Heart left ventricle (tissue), 16 donors: ENCODE data around the gene FXR2. TPM values are rescaled to one million over a fixed set of nuclear protein-coding genes. Genes with fewer than 3 reads are reported as not detected.

Experiments
- ATAC-seq, 4 donors: fragments of 200-7000 bp; cut with Tn5 transposase; one replicate each; pipeline ENCODE4 v1.9.1; 2020 to 2022; ENCODE audit warnings: moderate library complexity in 4 of 4, mild to moderate bottlenecking in 3 of 4, moderate number of reproducible peaks in 1 of 4
- DNase-seq, 5 donors: peaks; one replicate each; pipeline ENCODE4 v3.0.0-alpha.2; 2020
- H3K27ac ChIP-seq, 12 donors: fragments of 200-600 bp; sonication (generic) in 4 of 12; one replicate each; pipeline versions ENCODE4 v1.5.0 to v1.8.0; 2016 to 2022; ENCODE audit warnings: mild to moderate bottlenecking in 2 of 12
- H3K27me3 ChIP-seq, 9 donors: fragments of 200-600 bp; sonication (generic) in 2 of 9; one replicate each; pipeline versions ENCODE4 v1.5.1 to v1.8.0; 2016 to 2022; ENCODE audit warnings: mild to moderate bottlenecking in 3 of 9
- H3K36me3 ChIP-seq, 9 donors: fragments of 200-600 bp; sonication (generic) in 2 of 9; one replicate each; pipeline versions ENCODE4 v1.5.0 to v1.8.0; 2018 to 2022; ENCODE audit warnings: mild to moderate bottlenecking in 2 of 9
- H3K4me1 ChIP-seq, 12 donors: fragments of 200-600 bp; sonication (generic) in 4 of 12; one replicate each; pipeline versions ENCODE4 v1.5.0 to v1.8.0; 2016 to 2022; ENCODE audit warnings: mild to moderate bottlenecking in 3 of 12
- H3K4me3 ChIP-seq, 12 donors: fragments of 200-600 bp; sonication (generic) in 4 of 12; one replicate each; pipeline versions ENCODE4 v1.5.0 to v1.8.0; 2017 to 2022; ENCODE audit warnings: mild to moderate bottlenecking in 9 of 12, moderate library complexity in 4 of 12
- H3K9me3 ChIP-seq, 12 donors: fragments of 200-600 bp; sonication (generic) in 4 of 12; one replicate each; pipeline versions ENCODE4 v1.5.0 to v1.8.0; 2016 to 2022; ENCODE audit warnings: mild to moderate bottlenecking in 1 of 12
- POLR2A ChIP-seq, 2 donors: fragments of 450-650 bp; IDR thresholded peaks; one replicate each; pipeline ENCODE4 v1.6.1; 2017; ENCODE audit warnings: antibody characterized with exemption in 2 of 2, mild to moderate bottlenecking in 2 of 2, moderate library complexity in 2 of 2
- WGBS, 4 donors: extraction: QIAGEN DNeasy Blood & Tissue Kit in 2 of 4; methylation state at CpG; one replicate each; pipeline versions ENCODE4 v1.1.5 to v1.1.7; 2013 to 2018; 5-methylcytosine and 5-hydroxymethylcytosine counted together
- intact Hi-C, 10 donors: fragments of 100-400 bp; cut with DNase I; formaldehyde crosslinking; loops; one replicate each; pipeline versions ENCODE4 v1.11.1 to v1.14.2; 2022
- polyA plus RNA-seq, 2 donors: library from polyadenylated mRNA; stranded (reverse); fragments of 200-250 nt; gene quantifications; one replicate each; pipeline ENCODE4 v1.2.3, GENCODE V29; 2013
- total RNA-seq, 9 donors: library from RNA; depleted of rRNA in 2 of 9; stranded (reverse); fragments of >200 nt in 2 of 9; fragmentation: NEBNext Ultra II Directional in 3 of 9; extraction: Animal tissue kit (Norgen Biotek cat#: 25700) in 3 of 9; gene quantifications; one replicate each; pipeline versions ENCODE4 v1.1.0 to v1.2.4, GENCODE V29; 2016 to 2023
- TF ChIP-seq, protein P1 (sequence below), 12 donors: fragments of 200-600 bp; sonication (generic) in 4 of 12; IDR thresholded peaks; one replicate each; pipeline versions ENCODE4 v1.5.0 to v1.8.0; 2018 to 2022; ENCODE audit warnings: antibody characterized with exemption in 12 of 12, mild to moderate bottlenecking in 5 of 12
- donor health status: ischemic (EF 13 %, LVEDD 7.1; RV severe dilation, severe dysfunction).
- donor health status: healthy with polysubstance abuse.
- donor health status: DM: no; HTN: yes; CAD: no.
- donor health status: DM: no; HTN: no; CAD: no.
- donor health status: ischemic (EF 25% LVEDD 6.9; RV normal size, moderate dysfunction).
- donor health status: ischemic (EF 25% LVEDD 5.7; RV mildly dilated, moderate dysfunction).
- donor health status: healthy.
- donor health status: DM: yes; HTN: yes; CAD: no.
- donor health status: ischemic (EF 35%, LVEDD 5.7; RV mildly dilated, moderate dysfunction).
- donor health status: nonischemic (EF 11% LVEDD 7.7; RV severe dilation, severe dysfunction).
- donor health status: DM: yes; HTN: yes; CAD: no.
- donor health status: PGD.
- donor health status: ischemic (EF 29% LVEDD 5.4; RV normal size, mild dysfunction).
- donor health status: nonischemic (EF 23%, LVEDD 6.1; RV moderate dilation, normal function).

The FXR2 gene
- total and polyA plus RNA-seq, 11 donors, result 68.0 to 123 (median 98.6) TPM

DNA sequence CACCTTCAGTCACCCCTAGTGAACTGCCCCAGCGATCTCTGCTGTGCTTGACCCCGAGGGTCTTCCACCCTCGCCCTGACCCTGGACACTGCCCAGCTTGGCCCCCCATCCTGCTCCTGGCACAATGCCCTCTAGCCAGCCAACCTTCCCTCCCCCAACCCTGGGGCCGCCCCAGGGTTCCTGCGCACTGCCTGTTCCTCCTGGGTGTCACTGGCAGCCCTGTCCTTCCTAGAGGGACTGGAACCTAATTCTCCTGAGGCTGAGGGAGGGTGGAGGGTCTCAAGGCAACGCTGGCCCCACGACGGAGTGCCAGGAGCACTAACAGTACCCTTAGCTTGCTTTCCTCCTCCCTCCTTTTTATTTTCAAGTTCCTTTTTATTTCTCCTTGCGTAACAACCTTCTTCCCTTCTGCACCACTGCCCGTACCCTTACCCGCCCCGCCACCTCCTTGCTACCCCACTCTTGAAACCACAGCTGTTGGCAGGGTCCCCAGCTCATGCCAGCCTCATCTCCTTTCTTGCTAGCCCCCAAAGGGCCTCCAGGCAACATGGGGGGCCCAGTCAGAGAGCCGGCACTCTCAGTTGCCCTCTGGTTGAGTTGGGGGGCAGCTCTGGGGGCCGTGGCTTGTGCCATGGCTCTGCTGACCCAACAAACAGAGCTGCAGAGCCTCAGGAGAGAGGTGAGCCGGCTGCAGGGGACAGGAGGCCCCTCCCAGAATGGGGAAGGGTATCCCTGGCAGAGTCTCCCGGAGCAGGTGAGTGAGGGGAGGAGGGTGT, 56.0 kb downstream of the FXR2 start, which contains the start of gene TNFSF13:
TSS of gene TNFSF13 (plus strand) at position 207 of the 776 bp plus-strand sequence. CDS start at position 497, 290 bp downstream.
- Histone ChIP-seq H3K4me1 (peaks cover 11 to 66% (median 55%) of the 10 kb centered on the region in 12 donors), H3K9me3 (no peaks in the 10 kb centered on the region), H3K27me3 (no peaks in the 10 kb centered on the region), H3K27ac (peak within 1 kb of the TSS; percentile 86 to 98 (median 94)), H3K4me3 (peak within 1 kb of the TSS in 10 of 12 donors; percentile 25 to 98 (median 90)), H3K36me3 (peaks cover 0 to 12% (median 8%) of the 10 kb centered on the region in 9 donors)
- ATAC-seq (peak; percentile 4 to 36 (median 10)), DNase-seq (peak in 2 of 5 donors; percentile 45 to 79)
- TF ChIP-seq POLR2A (IDR thresholded peaks at IDR 0.05), result no peak
- TF ChIP-seq, protein P1, sequence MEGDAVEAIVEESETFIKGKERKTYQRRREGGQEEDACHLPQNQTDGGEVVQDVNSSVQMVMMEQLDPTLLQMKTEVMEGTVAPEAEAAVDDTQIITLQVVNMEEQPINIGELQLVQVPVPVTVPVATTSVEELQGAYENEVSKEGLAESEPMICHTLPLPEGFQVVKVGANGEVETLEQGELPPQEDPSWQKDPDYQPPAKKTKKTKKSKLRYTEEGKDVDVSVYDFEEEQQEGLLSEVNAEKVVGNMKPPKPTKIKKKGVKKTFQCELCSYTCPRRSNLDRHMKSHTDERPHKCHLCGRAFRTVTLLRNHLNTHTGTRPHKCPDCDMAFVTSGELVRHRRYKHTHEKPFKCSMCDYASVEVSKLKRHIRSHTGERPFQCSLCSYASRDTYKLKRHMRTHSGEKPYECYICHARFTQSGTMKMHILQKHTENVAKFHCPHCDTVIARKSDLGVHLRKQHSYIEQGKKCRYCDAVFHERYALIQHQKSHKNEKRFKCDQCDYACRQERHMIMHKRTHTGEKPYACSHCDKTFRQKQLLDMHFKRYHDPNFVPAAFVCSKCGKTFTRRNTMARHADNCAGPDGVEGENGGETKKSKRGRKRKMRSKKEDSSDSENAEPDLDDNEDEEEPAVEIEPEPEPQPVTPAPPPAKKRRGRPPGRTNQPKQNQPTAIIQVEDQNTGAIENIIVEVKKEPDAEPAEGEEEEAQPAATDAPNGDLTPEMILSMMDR (IDR thresholded peaks at IDR 0.05), result no peak
- intact Hi-C loops, result loop anchor here in 6 of 10 donors (2.0 to 10.0 kb wide), 8 partner anchors 41 to 206 kb away; partner anchors contain the start of genes KCTD11 (in 2 of the 6), TMEM95 (in 2 of the 6) and POLR2A (in 1 of the 6)
- 50 to 57% (median 56%) methylated on average over 16 of the region's 16 CpGs for WGBS, 4 donors

- WGBS, 4 donors, result 11 to 26% (median 15%) methylated on average over 15 to 21 of the region's 21 CpGs
- ATAC-seq, result peak; percentile 55 to 79 (median 68)
- peak overlapping the region in 10 of 12 donors; percentile 25 to 98 (median 84) for H3K4me3 ChIP-seq
- peak in 1 of 2 donors; percentile 47 for TF ChIP-seq POLR2A (IDR thresholded peaks at IDR 0.05)
- TF ChIP-seq, protein P1 (IDR thresholded peaks at IDR 0.05), result peak in 2 of 12 donors; percentile 5 to 11
- H3K9me3 ChIP-seq, result no peaks in the 10 kb centered on the region
- H3K27me3 ChIP-seq, result no peaks in the 10 kb centered on the region
- peak; percentile 88 to 92 (median 90) for DNase-seq
- peak overlapping the region; percentile 86 to 98 (median 94) for H3K27ac ChIP-seq
- H3K36me3 ChIP-seq, result peaks cover 0 to 10% (median 0%) of the 10 kb centered on the region in 9 donors
- intact Hi-C loops, result loop anchor here in 6 of 10 donors (2.0 to 10.0 kb wide), 8 partner anchors 41 to 206 kb away; partner anchors contain the start of genes KCTD11 (in 2 of the 6), TMEM95 (in 2 of the 6) and POLR2A (in 1 of the 6)
- peaks cover 11 to 66% (median 48%) of the 10 kb centered on the region in 12 donors for H3K4me1 ChIP-seq
Measured at GRCh38 chr17:7557775-7558543, 56.7 kb downstream of the FXR2 start.

DNA sequence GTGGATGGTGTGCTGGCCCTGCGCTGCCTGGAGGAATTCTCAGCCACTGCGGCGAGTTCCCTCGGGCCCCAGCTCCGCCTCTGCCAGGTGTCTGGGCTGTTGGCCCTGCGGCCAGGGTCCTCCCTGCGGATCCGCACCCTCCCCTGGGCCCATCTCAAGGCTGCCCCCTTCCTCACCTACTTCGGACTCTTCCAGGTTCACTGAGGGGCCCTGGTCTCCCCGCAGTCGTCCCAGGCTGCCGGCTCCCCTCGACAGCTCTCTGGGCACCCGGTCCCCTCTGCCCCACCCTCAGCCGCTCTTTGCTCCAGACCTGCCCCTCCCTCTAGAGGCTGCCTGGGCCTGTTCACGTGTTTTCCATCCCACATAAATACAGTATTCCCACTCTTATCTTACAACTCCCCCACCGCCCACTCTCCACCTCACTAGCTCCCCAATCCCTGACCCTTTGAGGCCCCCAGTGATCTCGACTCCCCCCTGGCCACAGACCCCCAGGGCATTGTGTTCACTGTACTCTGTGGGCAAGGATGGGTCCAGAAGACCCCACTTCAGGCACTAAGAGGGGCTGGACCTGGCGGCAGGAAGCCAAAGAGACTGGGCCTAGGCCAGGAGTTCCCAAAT, 57.4 kb downstream of the FXR2 start:
- peaks cover 11 to 66% (median 41%) of the 10 kb centered on the region in 12 donors for H3K4me1 ChIP-seq
- intact Hi-C loops, result loop anchor here in 4 of 10 donors (5.0 to 10.0 kb wide), 5 partner anchors 40 to 205 kb away; partner anchors contain the start of genes KCTD11 (in 2 of the 4) and TMEM95 (in 2 of the 4)
- no peaks in the 10 kb centered on the region for H3K27me3 ChIP-seq
- TF ChIP-seq, protein P1 (IDR thresholded peaks at IDR 0.05), result no peak
- TF ChIP-seq POLR2A (IDR thresholded peaks at IDR 0.05), result no peak
- H3K4me3 ChIP-seq, result peak overlapping the region in 7 of 12 donors; percentile 25 to 98 (median 93)
- DNase-seq (no peak), ATAC-seq (no peak)
- peaks cover 0 to 9% (median 0%) of the 10 kb centered on the region in 9 donors for H3K36me3 ChIP-seq
- peak overlapping the region; percentile 86 to 98 (median 94) for H3K27ac ChIP-seq
- no peaks in the 10 kb centered on the region for H3K9me3 ChIP-seq
- 65 to 68% (median 67%) methylated on average over 18 to 19 of the region's 19 CpGs for WGBS, 4 donors
